ENCODE data around the gene MXRA8. TPM values are rescaled to one million over a fixed set of nuclear protein-coding genes. Genes with fewer than 3 reads are reported as not detected.

The MXRA8 gene
- total RNA-seq, 2 donors from 2014 or later, result 23.3 to 48.5 TPM

DNA sequence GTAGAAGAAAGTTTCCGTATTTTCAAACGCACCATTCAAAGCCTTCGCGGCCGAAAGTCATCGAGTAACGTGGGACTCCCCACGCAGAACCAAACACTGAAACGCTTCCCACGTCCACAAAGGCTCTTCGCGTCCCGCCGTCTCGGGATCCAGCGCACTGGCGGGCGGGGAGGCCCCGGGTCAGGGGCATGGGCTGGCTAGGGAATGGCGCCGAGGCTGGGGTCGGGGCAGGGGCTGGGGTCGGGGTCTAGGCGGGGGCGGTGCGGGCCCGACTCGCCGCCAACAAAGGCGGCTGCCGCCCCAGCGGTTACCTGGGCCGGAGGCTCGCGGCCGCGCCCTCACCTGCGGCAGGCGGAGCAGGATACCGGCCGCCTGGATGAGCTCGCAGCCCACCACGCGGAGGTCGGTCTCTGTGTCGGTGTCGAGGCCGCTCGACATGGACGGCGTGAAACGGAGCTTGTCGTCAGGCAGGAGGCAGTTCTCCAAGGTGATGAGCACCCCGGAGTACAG, 40.4 kb upstream of the MXRA8 start:
- Histone ChIP-seq H3K27me3 (no peaks in the 10 kb centered on the region), H3K4me3 (peak overlapping the region; percentile 96 to 98), H3K9me3 (no peaks in the 10 kb centered on the region), H3K27ac (peak overlapping the region; percentile 32 to 85 (median 74)), H3K4me1 (peaks cover 34% of the 10 kb centered on the region), H3K36me3 (replicated peaks in 1 of 2; ENCODE audit: insufficient read depth in 1 of 2, low read depth in 2 of 2) (peaks cover 0 to 14% of the 10 kb centered on the region in 2 donors)
- intact Hi-C loops (cut with DNase I), result loop anchor here (10.0 kb wide), 1 partner anchor 96 kb away; no protein-coding TSS in a partner anchor
- peak; percentile 1 for ATAC-seq
- TF ChIP-seq POLR2A (IDR thresholded peaks at IDR 0.05) (no peak), CTCF (IDR thresholded peaks at IDR 0.05) (no peak)
- no peak for DNase-seq
- WGBS, 2 donors, result 0% methylated on average over 1 to 41 of the region's 54 CpGs

- no peak for ATAC-seq
- H3K4me1 ChIP-seq, result peaks cover 34% of the 10 kb centered on the region
- H3K36me3 ChIP-seq (replicated peaks in 1 of 2; ENCODE audit: insufficient read depth in 1 of 2, low read depth in 2 of 2), result peaks cover 0 to 16% of the 10 kb centered on the region in 2 donors
- intact Hi-C loops (cut with DNase I), result loop anchor here (10.0 kb wide), 1 partner anchor 97 kb away; no protein-coding TSS in a partner anchor
- WGBS, 2 donors, result 45 to 51% methylated on average over 19 of the region's 19 CpGs
- peak overlapping the region in 2 of 4 donors; percentile 65 to 85 for H3K27ac ChIP-seq
- H3K9me3 ChIP-seq, result no peaks in the 10 kb centered on the region
- no peak for DNase-seq
- TF ChIP-seq POLR2A (IDR thresholded peaks at IDR 0.05) (no peak), CTCF (IDR thresholded peaks at IDR 0.05) (no peak)
- H3K27me3 ChIP-seq, result no peaks in the 10 kb centered on the region
- H3K4me3 ChIP-seq, result peak overlapping the region; percentile 96 to 98
Observed at GRCh38 chr1:1397839-1398523, 39.6 kb upstream of the MXRA8 start.

GRCh38 chr1:1395166-1395565, 36.8 kb upstream of the MXRA8 start:
- Histone ChIP-seq H3K9me3 (no peaks in the 10 kb centered on the region), H3K27ac (no peak overlapping the region), H3K27me3 (no peaks in the 10 kb centered on the region), H3K36me3 (replicated peaks in 1 of 2; ENCODE audit: insufficient read depth in 1 of 2, low read depth in 2 of 2) (peaks cover 19 to 37% of the 10 kb centered on the region in 2 donors), H3K4me1 (peaks cover 20% of the 10 kb centered on the region), H3K4me3 (no peak overlapping the region)
- no peak for ATAC-seq
- TF ChIP-seq CTCF (IDR thresholded peaks at IDR 0.05) (no peak), POLR2A (IDR thresholded peaks at IDR 0.05) (no peak)
- no peak for DNase-seq
- 85 to 88% methylated on average over 11 of the region's 11 CpGs for WGBS, 2 donors
- intact Hi-C loops (cut with DNase I), result loop anchor here (10.0 kb wide), 1 partner anchor 100 kb away; no protein-coding TSS in a partner anchor

DNA sequence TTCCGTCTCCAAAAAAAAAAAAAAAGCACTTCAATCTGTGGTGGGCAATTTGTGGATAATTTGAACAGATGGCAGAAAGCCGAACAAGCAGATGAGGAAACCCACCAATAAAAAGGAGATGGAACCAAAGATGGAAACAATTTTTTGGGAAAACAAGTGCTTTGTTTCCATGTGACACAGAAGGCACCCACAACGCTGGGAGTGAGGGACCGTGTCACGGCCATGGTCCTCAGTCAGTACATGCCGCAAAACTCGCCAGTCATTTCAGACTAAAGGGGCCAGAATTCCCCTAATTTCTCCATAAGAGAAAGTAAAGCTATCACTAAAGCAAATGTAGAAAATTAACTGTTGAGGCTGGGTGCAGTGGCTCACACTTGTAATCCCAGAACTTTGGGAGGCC, 35.8 kb upstream of the MXRA8 start:
- intact Hi-C loops (cut with DNase I), result loop anchor here (10.0 kb wide), 1 partner anchor 101 kb away; no protein-coding TSS in a partner anchor

More for the DNA sequence above, 35.8 kb upstream of the MXRA8 start:
- Histone ChIP-seq H3K27ac (no peak overlapping the region), H3K4me3 (no peak overlapping the region), H3K36me3 (replicated peaks in 1 of 2; ENCODE audit: insufficient read depth in 1 of 2, low read depth in 2 of 2) (peaks cover 30 to 43% of the 10 kb centered on the region in 2 donors), H3K4me1 (peaks cover 18% of the 10 kb centered on the region), H3K9me3 (no peaks in the 10 kb centered on the region), H3K27me3 (no peaks in the 10 kb centered on the region)
- TF ChIP-seq CTCF (IDR thresholded peaks at IDR 0.05), result no peak
- TF ChIP-seq POLR2A (IDR thresholded peaks at IDR 0.05), result no peak
- no peak for DNase-seq
- ATAC-seq, result no peak
- 94 to 95% methylated on average over 7 of the region's 7 CpGs for WGBS, 2 donors
